NCI-H1048 (cell line): Measurements from ENCODE around the gene CLHC1.
"Not testable (repeated sequence)": the region's sequence is repeated elsewhere in the genome, so short reads cannot be mapped to it uniquely, and the experiment has no call there.

Experiments used
- DNase-seq: peaks from one replicate; lab custom pipeline; 2025; lab: John Stamatoyannopoulos, UW

CLHC1 gene

DNA sequence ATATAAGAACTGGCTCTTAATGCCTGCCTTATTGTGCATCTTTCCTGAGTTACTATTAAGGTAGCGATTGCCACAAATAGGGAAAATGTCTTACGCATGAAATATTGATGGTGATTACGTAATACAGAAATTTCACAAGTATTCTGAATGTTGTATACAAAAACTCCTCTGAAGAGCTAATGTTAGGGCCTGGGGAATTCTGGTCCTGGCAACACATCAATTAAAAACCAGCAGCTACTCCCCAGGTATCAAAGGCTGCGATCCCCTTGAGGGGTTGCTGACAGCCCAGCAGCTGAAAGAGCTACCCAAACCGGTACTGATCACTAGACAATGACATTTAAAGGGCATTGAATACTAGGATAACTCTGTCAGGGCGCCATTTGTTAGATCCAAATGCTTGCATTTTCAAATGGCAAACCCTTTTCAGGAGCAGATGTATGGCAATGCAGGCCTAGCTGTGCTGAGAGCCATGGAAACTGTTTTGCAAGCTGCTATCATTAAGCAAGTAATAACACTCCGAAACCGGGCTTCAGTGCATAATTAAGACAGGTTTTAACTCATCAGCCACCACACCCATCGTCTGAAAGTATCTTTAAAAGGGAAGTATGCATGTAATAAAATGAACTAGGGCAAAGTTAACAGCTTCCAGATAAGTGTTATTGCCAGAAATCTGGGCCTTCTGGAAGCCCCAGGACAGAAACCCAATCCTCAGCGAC is 78.4 kb downstream of the CLHC1 start:
- DNase-seq = no peak

DNA sequence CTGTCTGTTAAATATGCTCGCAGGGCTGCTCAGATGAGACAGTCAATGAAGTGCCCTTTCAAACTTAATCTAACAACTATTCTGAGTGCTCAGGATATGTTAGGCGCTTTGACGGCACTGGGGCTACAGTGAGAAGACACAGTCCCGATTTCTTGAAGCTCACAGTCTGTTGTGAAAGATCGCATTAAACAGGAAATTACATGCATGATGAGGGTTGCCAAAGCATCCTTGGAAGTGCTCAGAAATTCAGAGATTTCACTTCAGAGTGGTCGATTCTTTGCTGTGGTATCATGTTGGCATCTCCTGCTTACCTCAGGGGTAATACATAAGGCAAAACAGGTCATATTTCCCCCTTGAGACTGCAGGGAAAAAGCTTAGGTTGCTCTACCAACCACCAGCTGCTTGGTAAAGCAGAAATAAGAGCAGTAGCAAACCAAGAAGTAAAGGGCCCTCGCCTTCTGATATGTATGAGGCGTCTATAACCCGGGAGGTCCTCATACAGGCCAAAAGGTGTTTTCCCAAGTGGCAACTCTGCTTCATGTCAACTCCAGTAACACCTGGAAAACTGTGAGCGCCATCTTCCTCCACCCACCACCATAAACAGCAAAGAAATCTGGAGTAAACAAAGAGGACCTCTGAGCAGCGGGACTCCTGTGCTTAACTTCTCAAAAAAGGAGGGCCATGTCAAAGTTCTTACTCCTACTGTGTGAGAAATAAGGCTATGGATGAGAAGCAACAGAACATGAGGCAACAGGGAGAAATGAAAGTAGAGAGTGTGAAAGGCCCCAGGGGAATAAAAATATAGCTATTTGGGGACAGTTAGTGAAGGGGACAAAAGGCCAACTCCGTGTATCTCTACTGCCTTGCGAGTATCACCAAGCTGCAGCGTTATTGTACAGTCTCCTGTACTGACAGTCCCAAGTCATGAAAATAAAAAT is 79.3 kb downstream of the CLHC1 start:
- no peak for DNase-seq

DNA sequence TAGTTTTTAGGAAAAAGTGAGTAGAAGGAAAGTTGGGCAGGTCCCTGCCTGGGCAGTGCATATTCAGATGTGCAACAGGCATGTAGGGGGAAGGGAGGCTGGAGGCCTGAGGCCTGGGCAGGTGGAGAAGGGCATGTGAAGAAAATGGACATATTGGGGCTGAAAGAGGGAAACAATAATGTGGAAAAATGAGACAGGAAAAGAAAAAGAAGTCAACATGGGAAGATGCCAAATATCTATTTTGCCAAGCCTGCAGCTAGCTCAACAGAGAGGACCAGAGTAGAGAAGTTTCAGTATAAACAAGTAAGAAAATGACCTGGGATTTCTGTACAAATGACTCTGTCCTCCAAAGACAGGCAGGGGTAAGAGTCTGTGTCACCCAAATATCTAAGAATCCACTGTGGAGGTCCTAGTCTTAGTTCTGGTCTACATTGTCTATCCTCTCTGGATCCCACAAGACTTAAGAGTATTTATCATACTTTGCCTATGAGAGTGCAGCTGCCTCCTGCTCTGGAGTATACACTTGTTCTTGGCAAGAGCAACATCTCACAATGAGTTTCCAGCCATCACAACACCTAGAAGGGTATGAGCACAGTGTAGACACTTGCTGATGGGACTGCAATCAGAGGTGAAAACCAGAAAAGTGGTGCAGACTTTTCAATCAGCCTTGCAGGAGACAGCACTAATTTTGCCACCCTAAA is 80.2 kb downstream of the CLHC1 start:
- DNase-seq = no peak

DNA sequence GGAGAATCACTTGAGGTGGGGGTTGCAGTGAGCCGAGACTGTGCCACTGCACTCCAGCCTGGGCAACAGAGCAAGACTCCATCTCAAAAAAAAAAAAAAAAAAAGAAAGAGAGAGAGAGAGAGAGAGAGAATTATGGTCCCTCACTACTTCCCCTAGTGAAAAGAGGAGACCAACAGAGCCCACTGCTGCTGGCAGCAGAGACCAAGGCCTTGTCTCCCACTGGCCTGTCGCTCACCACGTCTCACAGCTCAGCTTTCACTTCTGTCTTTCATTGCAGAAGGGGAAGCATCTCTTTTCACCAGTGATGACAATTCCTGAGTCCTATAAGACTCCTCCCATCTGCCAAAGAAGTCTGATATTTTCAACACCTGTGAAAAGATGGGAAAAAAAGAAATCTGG is 81.3 kb downstream of the CLHC1 start:
- DNase-seq = no peak

DNA sequence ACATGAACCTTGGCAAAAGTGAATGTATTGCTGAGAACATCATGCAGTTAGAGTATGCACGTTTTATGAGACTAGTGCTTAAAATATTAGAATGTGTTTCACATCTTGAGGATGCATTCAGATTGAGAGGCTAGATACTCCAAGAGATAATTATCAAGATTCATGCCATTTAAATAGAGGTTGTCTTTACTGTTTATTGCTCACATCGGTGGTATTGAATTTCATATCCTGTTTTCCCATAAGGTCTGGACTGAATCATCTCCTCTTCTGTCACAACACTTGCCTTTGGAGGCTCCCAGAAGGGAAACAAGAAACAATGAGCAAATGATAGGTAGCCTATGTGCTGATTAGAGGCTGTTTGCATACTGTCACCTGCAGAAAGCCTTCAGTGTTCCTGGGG is 83.8 kb downstream of the CLHC1 start:
- DNase-seq = no peak

DNA sequence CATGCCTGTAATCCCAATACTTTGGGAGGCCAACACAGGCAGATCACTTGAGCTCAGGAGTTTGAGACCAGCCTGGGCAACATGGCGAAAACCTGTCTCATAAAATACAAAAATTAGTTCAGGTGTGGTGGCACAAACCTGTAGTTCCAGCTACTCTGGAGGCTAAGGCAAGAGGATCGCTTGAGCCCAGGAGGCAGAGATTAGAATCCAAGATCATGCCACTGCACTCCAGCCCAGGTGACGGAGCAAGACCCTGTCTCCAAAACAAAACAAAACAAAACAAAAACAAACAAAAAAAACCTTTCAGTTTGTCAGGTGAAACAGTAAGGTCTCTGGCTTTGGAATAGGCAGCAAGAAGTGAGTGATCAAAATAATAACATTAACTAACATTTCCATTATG is 84.6 kb downstream of the CLHC1 start:
- no peak for DNase-seq

DNA sequence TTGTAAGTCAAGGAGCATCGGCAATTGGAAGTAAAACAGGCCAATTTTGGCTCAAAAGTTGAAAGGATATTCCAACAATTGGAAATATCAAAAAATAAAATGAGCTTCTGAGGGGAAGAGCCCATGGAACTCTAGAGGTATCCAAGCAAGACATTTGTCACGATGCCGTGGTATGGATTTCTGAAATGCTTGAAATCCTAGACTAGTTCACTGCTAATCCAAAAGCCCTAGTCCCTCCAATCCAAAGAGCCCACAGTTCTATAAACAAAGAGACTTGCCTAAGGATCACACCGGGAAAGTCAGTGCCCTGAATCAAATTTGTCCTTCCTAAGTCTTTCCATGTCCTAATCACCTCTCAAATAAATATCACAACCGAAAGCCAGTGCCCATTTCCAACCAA is 85.1 kb downstream of the CLHC1 start:
- no peak for DNase-seq

DNA sequence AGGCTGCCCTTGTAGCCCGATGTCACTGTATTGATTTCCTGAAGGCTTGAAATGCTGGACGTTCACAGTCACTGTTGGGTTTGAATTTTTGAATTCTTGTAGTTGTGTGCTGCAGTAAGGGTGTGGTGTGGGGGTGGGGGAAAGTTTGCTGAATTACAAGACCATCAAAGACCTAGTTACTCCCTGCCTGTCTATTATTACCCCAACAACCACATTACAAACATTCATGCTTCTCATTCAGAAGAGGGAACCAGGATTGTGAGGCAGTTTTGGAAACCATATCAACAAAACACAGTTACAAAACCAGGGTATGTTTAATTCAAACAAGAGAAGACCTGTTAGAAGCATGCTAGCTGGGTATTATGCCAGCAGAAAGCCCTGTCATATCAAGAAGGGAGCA is 85.8 kb downstream of the CLHC1 start:
- DNase-seq = no peak

DNA sequence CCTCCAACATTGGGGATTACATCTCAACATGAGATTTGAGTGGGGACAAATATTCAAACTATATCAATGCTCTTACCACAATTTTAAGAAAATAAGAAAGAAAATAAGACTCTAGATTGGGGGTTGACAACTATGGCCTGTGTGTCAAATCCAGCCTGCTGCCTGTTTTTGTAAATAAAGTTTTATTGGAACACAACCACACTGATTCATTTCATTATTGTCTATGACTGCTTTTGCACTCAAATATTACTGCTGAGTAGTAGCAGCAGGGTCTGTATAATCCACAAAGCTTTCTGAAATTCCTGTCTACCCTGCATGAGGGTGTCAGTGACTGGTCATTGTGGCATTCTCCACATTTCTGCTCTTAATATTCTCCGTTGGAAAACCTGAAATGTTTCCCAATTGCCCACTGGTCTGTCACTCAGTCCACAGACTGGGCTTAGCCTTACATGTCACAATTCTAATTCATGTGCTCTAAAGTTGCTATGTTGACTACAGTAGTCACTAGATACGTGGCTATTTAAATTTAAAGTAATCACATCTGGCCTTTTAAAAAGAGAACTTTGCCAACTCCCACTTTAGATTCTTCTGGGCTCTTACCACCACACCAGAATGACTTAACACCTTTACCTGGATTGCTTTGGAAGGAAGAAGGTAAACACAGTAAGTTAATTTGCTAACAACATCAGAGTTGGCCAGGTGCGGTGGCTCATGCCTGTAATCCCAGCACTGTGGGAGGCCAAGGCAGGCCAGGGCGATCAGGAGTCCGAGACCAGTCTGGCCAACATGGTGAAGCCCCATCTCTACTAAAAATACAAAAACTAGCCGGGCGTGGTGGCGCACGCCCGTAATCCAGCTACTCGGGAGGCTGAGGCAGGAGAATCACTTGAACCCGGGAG is 86.9 kb downstream of the CLHC1 start:
- DNase-seq = no peak

DNA sequence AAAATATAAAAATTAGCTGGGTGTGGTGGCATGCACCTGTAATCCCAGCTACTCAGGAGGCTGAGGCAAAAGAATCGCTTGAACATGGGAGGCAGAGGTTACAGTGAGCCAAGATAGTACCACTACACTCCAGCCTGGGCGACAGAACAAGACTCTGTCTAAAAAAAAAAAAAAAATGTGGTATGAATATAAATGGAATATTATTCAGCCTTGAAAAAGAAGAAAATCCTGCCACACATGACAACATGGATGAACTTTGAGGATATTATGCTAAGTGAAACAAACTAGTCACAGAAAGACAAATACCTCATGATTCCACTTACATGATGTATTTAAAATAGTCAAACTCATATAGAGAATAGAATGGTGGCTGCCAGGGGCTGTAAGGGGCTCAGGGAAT is 88.4 kb downstream of the CLHC1 start:
- not testable (repeated sequence) for DNase-seq

DNA sequence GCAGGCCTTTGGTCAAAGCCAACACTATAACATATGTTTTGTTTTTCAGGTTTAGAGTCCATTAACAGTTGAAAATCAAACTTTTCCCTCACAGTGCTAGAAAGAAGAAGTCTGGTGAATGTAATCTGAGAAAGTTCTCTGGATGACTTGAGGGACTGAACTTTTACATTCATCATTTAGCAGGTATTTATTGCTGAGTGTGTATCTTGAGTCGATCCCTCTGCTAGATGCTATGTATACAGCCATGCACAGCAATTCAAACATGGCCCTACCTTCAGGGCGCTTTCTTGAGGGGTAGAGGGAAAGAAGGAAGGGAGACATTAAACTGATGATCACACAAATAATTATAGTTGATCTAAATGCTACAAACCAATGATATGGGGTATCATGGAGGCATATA is 89.6 kb downstream of the CLHC1 start:
- no peak for DNase-seq

DNA sequence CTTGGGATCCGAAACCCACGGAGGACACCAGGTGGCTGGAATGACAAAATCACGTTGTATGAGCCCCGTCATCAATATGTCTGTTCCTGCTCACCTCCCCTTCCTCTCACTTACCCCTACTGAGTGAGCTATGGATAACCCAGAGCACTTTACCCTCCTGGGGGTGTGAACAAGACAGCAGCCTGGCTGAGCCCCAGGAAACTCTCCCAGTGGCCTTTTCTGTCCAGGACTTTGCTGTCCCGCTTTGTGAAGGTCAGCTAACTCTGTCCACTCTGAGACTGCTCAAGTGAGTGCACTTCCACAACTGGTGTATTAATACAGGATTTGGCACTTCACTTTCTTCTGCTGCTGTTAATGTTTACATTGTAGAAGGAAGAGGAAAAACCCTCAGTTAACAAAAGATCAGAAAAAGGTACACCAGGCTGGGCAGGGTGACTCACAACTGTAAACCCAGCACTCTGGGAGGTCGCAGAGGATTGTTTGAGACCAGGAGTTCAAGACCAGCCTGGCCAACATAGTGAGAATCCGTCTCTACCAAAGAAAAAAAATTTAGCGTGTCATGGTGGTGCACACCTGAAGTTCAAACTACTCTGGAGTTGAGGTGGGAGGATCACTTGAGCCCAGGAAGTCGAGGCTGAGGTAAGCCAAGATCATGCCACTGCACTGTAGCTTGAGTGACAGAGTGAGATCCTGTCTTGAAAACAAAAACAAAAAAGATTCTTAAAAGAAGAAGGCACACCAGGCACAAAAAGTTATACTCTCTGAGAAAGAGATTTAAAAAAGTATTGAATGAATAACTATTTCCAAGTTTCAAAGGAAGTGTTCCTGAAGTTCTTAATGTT is 90.3 kb downstream of the CLHC1 start:
- no peak for DNase-seq

DNA sequence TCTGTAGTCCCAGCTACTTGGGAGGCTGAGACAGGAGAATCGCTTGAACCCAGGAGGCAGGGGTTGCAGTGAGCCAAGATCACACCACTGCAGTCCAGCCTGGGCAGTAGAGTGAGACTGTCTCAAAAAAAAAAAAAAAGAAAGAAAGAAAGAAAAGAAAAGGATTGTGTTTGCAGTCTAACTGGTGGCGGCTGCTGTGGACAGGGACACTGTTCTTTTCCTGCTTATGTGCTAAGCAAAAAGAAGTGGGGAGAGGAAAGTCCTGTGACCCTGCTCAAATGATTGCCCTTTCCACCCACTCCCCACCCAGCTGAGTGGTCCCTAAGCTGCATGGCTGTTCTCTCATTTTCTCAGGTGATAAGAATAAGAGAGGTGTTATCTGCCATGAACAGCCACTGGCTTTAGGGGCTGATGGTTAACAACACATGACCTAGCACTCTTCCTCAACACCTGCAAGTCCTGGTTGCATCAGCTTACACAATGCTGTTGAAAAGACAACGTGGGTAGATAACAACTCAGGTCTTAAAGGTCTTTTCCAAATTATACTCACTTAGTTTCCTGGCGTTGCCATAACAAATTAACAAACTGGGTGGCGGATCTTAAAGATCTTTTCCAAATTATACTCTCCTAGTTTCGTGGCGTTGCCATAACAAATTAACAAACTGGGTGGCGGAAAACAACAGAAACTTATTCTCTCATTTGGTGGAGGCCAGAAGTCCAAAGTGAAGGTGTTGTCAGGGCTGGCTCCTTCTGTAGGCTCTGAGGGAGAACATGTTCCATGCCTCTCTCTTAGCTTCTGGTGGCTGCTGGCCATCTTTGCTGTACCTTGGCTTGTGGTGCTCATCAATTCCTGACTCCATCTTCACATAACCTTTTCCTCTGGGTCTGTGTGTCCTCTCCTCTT is 91.5 kb downstream of the CLHC1 start:
- no peak for DNase-seq

DNA sequence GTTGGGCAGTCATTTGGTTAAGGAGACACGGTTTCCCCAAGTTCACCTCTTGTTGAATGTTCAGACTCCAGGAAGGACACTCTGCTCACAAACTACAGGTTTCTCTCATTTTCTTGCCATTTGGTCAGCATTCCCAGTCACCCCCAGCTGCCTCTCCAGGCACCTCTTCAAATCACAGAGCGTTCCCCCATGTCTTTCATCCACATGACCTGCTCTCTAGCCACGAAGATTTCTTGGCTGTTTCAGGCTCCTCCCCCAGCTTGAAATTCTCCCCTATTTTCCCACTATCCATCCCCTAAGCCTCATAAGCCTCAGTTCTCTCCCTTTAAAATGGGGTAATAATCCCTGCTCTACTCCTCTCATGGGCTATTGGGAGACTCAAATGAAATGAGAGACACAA is 92.8 kb downstream of the CLHC1 start:
- no peak for DNase-seq

DNA sequence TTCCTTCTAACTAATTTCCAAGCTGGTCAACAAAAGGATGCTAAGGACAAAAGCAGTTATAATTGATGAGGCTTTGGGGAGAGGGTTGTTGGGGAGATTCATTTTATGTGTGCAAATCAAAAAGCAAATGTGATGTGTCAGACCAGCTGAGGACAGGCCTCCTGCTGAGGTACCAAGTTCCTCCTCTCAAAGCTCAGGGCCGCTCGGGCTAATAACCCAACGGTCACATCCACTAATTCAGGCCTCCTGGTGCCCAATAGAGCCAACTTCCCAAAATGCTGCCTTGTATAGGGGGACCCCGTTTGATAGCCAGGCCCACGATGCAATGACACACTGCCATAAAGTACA is 93.2 kb downstream of the CLHC1 start:
- no peak for DNase-seq

DNA sequence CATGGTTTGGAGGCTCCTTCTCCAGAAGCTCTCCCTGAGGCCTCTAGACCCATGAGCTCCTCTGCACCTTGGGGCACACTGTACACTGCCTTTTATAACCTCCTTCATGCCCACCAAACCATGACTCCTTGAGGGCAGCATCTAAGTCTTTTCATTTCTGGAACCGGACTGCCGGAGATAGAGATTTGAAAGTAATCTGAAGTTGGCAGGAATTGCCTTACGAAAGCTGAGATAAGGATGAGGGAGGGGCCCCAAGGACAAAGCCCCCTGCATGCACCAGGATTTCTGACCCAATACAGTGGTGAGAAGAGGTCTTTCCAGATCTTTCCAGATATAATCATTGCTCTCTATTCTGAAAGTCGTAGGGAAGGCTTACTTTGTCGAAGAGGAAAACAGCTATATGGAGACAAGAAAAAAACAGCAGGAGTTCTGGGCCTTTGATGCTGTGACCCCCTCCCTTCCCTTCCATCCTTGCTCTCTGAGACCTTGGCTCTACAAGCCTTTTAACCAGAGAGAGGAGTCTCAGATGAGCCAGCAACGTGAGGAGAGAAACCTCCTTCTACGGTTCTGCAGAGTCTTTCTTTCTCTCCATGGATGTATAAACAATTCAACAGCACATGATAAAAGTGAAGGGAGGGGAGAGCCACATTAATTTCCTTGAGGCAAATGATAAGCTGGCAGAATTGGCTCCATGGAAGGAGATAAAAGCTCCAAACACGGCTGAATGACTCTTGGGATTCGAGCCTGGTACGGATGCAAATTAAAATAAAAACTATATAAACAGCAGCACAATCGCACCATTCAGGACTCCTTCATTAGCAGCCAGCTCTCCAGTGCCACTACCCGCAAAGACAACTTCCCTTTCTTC is 93.8 kb downstream of the CLHC1 start:
- DNase-seq = peak; percentile 69

DNA sequence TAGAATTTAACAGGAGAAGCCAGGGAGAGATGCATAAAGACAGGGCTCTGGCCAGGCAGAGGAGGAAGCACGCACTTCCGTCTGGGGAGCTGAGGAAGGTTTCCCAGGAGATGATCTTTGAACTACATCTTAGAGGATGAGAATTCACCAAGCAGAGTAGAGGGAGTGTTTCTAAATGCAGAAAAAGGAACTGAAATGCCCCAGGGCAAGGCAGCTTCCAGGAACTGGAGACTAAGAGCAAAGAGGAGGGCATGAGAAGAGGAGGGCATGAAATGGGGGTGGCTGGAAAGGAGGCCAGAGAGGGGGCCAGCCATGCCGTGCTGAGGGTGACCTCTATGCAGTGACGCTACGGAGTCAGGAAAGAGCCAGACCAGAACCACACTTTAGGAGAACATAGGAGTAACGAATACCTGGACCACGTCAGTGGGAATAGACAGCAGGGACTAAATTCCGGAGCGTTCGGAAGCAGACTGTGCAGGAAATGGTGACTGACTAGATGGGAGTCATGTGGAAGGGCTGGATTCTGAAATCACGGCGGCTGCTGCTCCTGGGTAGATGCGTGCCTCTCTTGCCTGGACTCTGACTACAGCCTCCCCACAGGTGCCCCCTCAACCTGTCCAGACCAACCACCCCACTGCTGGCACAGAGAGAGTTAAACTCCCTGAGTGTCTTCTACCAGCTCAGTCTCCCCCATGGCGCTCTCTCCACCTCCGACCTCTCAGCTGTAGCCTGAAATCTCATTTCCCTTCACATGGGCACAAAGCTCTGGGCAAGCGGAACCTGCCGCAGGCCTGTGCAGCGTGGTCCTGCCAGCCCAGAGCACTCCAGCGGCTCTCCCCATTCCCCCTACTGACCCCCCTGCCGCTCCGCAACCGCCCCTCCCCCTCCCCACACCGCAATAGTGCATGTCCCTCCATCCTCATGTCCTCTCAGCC is 94.8 kb downstream of the CLHC1 start:
- no peak for DNase-seq

DNA sequence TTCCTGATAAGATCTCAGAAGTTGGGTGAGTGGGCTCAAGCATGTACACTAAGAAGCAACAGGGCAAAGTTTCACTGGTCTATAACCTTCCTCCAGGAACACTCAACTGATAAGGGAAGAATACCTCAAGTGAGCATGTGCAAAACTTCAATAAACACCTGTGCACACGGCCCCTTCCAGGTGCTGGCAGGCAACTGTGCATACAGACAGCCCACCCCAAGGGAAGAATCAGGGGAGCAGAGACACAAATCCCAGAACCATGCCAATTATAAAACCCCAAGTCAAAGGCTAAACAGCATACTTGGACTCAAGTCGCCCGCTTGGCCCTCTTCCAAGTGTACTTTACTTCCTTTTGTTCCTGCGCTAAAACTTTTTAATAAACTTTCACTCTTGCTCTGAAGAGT is 96.0 kb downstream of the CLHC1 start:
- no peak for DNase-seq
